B cell (primary cell): Measurements from ENCODE around the gene SLC26A3. TPM values are rescaled to one million over a fixed set of nuclear protein-coding genes. Genes with fewer than 3 reads are reported as not detected.

Source experiments
- ATAC-seq: fragments of 200-7000 bp; cut with Tn5 transposase; one replicate; pipeline ENCODE4 v1.10.0; 2021; ENCODE audit warnings: low read depth, mild to moderate bottlenecking, moderate number of reproducible peaks, moderate library complexity
- CTCF ChIA-PET: fragments of 350-600 bp; sonication (Branson Sonifier 250); formaldehyde crosslinking; loops from one replicate; lab custom pipeline; 2021; ENCODE audit warnings: antibody characterized with exemption, inconsistent platforms; lab: Charles Lee
- POLR2A ChIA-PET: fragments of 350-600 bp; sonication (Branson Sonifier 250); formaldehyde crosslinking; loops from one replicate; lab custom pipeline; 2021; ENCODE audit warnings: antibody characterized with exemption; lab: Charles Lee
- DNase-seq: peaks from one replicate; pipeline ENCODE4 v3.0.0; 2013
- H2AFZ ChIP-seq: 2 replicates; pipeline ENCODE4 v1.6.1; 2012; ENCODE audit warnings: mild to moderate bottlenecking, low read depth, low read length; ENCODE audit not compliant: insufficient read depth, poor library complexity, severe bottlenecking
- H3K27ac ChIP-seq, 2 donors: 1 replicate in 1 of 2; 2 replicates in 1 of 2; pipeline ENCODE4 v1.5.1; 2012 to 2013; ENCODE audit warnings: low read length in 2 of 2, mild to moderate bottlenecking in 2 of 2, moderate library complexity in 1 of 2
- H3K27me3 ChIP-seq, 4 experiments: fragments of 200-600 bp in 1 of 4; sonication (generic) in 1 of 4; replicated peaks in 1 of 4; 1 replicate in 2 of 4; 2 replicates in 2 of 4; pipeline versions ENCODE4 v1.6.1 to v1.7.0; 2013 to 2016; ENCODE audit warnings: low read length in 3 of 4, mild to moderate bottlenecking in 2 of 4, mixed read lengths in 1 of 4, moderate library complexity in 1 of 4; ENCODE audit not compliant: insufficient read depth in 4 of 4, control insufficient read depth in 3 of 4; ENCODE audit errors: control extremely low read depth in 1 of 4
- H3K36me3 ChIP-seq, 2 experiments: replicated peaks in 1 of 2; 1 replicate in 1 of 2; 2 replicates in 1 of 2; pipeline versions ENCODE4 v1.6.1 to v1.7.1; 2013; ENCODE audit warnings: low read length in 1 of 2; ENCODE audit not compliant: insufficient read depth in 2 of 2, control insufficient read depth in 1 of 2; ENCODE audit errors: control extremely low read depth in 1 of 2, extremely low read depth in 1 of 2
- H3K4me1 ChIP-seq, 2 donors: fragments of 200-600 bp in 1 of 2; sonication (generic) in 1 of 2; 1 replicate in 1 of 2; 2 replicates in 1 of 2; pipeline versions ENCODE4 v1.5.1 to v1.6.1; 2013 to 2017; ENCODE audit warnings: low read length in 2 of 2; ENCODE audit not compliant: control insufficient read depth in 2 of 2, insufficient read depth in 2 of 2
- H3K4me2 ChIP-seq: replicated peaks from 2 replicates; pipeline ENCODE3; 2012; ENCODE audit warnings: mild to moderate bottlenecking, low read depth, low read length; ENCODE audit not compliant: poor library complexity, severe bottlenecking
- H3K4me3 ChIP-seq, 5 experiments: fragments of 200-600 bp in 1 of 5; sonication (generic) in 1 of 5; 1 replicate in 3 of 5; 2 replicates in 2 of 5; pipeline versions ENCODE4 v1.5.1 to v1.7.0; 2011 to 2016; ENCODE audit warnings: low read length in 4 of 5, mild to moderate bottlenecking in 4 of 5, low read depth in 2 of 5, control low read depth in 1 of 5, moderate library complexity in 1 of 5; ENCODE audit not compliant: insufficient read depth in 1 of 5; ENCODE audit errors: control extremely low read depth in 1 of 5, extremely low read depth in 1 of 5
- H3K79me2 ChIP-seq: fragments of 200-600 bp; sonication (generic); one replicate; pipeline ENCODE4 v1.6.0; 2016; ENCODE audit warnings: low read length; ENCODE audit not compliant: control insufficient read depth, insufficient read depth
- H3K9ac ChIP-seq: fragments of 200-600 bp; sonication (generic); 2 replicates; pipeline ENCODE4 v1.6.1; 2017; ENCODE audit warnings: mild to moderate bottlenecking, low read length, moderate library complexity
- H3K9me3 ChIP-seq, 3 donors: one replicate each; pipeline versions ENCODE4 v1.6.1 to v1.7.1; 2013; ENCODE audit warnings: low read length in 2 of 3; ENCODE audit not compliant: control insufficient read depth in 2 of 3, insufficient read depth in 1 of 3; ENCODE audit errors: control extremely low read depth in 1 of 3
- H4K20me1 ChIP-seq: 2 replicates; pipeline ENCODE4 v1.6.0; 2012; ENCODE audit warnings: mild to moderate bottlenecking, low read length; ENCODE audit not compliant: insufficient read depth, control insufficient read depth, poor library complexity, severe bottlenecking
- H3K27ac Mint-ChIP-seq: one replicate; pipeline ENCODE4 v1.8.0; 2021; ENCODE audit warnings: mixed read lengths
- H3K27me3 Mint-ChIP-seq: one replicate; pipeline ENCODE4 v1.8.0; 2021; ENCODE audit warnings: mixed read lengths
- H3K4me1 Mint-ChIP-seq: one replicate; pipeline ENCODE4 v1.8.0; 2021; ENCODE audit warnings: mixed read lengths
- H3K4me3 Mint-ChIP-seq: one replicate; pipeline ENCODE4 v1.8.0; 2021; ENCODE audit warnings: mixed read lengths
- H3K9me3 Mint-ChIP-seq: one replicate; pipeline ENCODE4 v1.8.0; 2022; ENCODE audit warnings: mixed read lengths; ENCODE audit not compliant: insufficient read depth
- EZH2 ChIP-seq: IDR thresholded peaks from 2 replicates; pipeline ENCODE4 v1.6.1; 2012; ENCODE audit warnings: borderline replicate concordance, low read depth, mild to moderate bottlenecking, moderate library complexity, low read length; ENCODE audit not compliant: insufficient read depth, poor library complexity, severe bottlenecking
- WGBS: methylation state at CpG from one replicate; pipeline ENCODE4 v1.1.5; 2013; ENCODE audit warnings: missing lambda C conversion rate; ENCODE audit not compliant: insufficient coverage; 5-methylcytosine and 5-hydroxymethylcytosine counted together
- intact Hi-C: fragments of 100-400 bp; cut with micrococcal nuclease; formaldehyde crosslinking; loops from one replicate; pipeline ENCODE4 v1.10.0; 2022
- polyA plus RNA-seq: library from polyadenylated mRNA; depleted of rRNA; stranded (reverse); fragments of >200 nt; gene quantifications from 2 replicates; pipeline ENCODE4 v1.2.3, GENCODE V29; 2012
- total RNA-seq, 2 donors: library from RNA; stranded (reverse); fragments of 120-200 nt in 1 of 2; gene quantifications; 1 replicate in 1 of 2; 2 replicates in 1 of 2; pipeline versions ENCODE4 v1.2.3 to v1.2.4, GENCODE V29; 2013 to 2022
- TF ChIP-seq, protein P1 (sequence below): fragments of 200-600 bp; IDR thresholded peaks from one replicate; pipeline ENCODE4 v1.8.0; 2022; ENCODE audit warnings: antibody characterized with exemption, mild to moderate bottlenecking

Gene SLC26A3
- total and polyA plus RNA-seq, 2 donors (not counting 1 experiment from before 2014, with no cell fraction given) = not detected

DNA sequence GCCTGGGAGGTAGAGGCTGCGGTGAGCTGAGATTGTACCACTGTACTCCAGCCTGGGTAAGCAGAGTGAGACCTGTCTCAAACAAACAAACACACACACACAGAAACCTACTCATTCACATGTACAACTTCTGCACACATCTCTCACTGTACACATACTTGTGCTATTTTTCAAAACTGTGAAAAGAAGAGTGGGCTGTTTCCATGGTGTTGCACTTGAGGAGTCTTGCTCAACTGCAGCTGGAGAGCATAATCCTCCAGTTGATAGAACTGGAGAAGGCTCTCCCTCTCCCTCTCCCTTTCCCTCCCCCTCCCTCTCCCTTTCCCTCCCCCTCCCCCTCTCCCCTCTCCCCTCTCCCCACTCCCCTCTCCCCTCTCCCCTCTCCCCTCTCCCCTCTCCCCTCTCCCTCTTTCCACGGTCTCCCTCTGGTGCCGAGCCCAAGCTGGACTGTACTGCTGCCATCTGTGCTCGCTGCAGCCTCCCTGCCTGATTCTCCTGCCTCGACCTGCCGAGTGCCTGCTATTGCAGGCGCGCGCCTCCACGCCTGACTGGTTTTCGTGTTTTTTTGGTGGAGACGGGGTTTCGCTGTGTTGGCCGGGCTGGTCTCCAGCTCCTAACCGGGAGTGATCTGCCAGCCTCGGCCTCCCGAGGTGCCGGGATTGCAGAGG lies 44.3 kb upstream of the SLC26A3 start:
- TF ChIP-seq EZH2 = no peak
- TF ChIP-seq, protein P1, sequence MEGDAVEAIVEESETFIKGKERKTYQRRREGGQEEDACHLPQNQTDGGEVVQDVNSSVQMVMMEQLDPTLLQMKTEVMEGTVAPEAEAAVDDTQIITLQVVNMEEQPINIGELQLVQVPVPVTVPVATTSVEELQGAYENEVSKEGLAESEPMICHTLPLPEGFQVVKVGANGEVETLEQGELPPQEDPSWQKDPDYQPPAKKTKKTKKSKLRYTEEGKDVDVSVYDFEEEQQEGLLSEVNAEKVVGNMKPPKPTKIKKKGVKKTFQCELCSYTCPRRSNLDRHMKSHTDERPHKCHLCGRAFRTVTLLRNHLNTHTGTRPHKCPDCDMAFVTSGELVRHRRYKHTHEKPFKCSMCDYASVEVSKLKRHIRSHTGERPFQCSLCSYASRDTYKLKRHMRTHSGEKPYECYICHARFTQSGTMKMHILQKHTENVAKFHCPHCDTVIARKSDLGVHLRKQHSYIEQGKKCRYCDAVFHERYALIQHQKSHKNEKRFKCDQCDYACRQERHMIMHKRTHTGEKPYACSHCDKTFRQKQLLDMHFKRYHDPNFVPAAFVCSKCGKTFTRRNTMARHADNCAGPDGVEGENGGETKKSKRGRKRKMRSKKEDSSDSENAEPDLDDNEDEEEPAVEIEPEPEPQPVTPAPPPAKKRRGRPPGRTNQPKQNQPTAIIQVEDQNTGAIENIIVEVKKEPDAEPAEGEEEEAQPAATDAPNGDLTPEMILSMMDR = no peak
- POLR2A ChIA-PET = no interaction called here
- no peaks in the 10 kb centered on the region for H4K20me1 ChIP-seq
- H3K9ac ChIP-seq = no peak overlapping the region
- DNase-seq = no peak
- Mint-ChIP-seq H3K27me3 (peaks cover 12% of the 10 kb centered on the region), H3K9me3 (peaks cover 2% of the 10 kb centered on the region), H3K4me1 (no peaks in the 10 kb centered on the region), H3K27ac (no peak overlapping the region), H3K4me3 (no peak overlapping the region)
- ATAC-seq = no peak
- H3K4me1 ChIP-seq = no peaks in the 10 kb centered on the region
- H2AFZ ChIP-seq = no peak overlapping the region
- CTCF ChIA-PET = no interaction called here
- H3K27me3 ChIP-seq = peaks cover 0 to 4% (median 0%) of the 10 kb centered on the region in 4 experiments
- WGBS = 97% methylated on average over 5 of the region's 18 CpGs
- peaks cover 0 to 9% (median 0%) of the 10 kb centered on the region in 3 donors for H3K9me3 ChIP-seq
- H3K4me3 ChIP-seq = no peak overlapping the region
- no peaks in the 10 kb centered on the region for H3K79me2 ChIP-seq
- intact Hi-C loops = no loop called here
- H3K36me3 ChIP-seq = no peaks in the 10 kb centered on the region
- H3K27ac ChIP-seq = no peak overlapping the region
- H3K4me2 ChIP-seq = no peak overlapping the region

DNA sequence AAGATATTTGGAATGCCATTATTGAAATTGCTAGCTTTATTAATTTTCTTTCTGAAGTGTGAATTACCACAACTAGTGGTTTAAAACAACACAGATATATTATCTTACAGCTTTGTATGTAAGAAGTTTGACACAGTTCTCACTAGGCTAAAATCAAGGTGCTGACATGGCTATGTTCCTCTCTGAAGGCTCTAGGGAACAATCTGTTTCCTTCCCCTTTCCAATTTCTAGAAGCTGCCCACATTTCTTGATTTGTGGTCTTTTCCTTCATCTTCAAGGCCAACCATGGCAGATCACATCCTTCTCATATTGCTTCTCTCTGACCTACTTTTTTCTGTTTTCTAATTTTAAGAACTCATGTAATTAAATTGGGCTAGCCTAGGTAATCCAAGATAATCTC lies 43.3 kb upstream of the SLC26A3 start:
- H3K27ac Mint-ChIP-seq = no peak overlapping the region
- H3K27me3 Mint-ChIP-seq = peaks cover 6% of the 10 kb centered on the region
- no peak for TF ChIP-seq EZH2
- TF ChIP-seq, protein P1 = no peak
- no peaks in the 10 kb centered on the region for H4K20me1 ChIP-seq
- no peak overlapping the region for H3K4me2 ChIP-seq
- intact Hi-C loops = no loop called here
- H3K4me3 ChIP-seq = no peak overlapping the region
- no peaks in the 10 kb centered on the region for H3K27me3 ChIP-seq
- no peak overlapping the region for H3K4me3 Mint-ChIP-seq
- no peaks in the 10 kb centered on the region for H3K79me2 ChIP-seq
- no peak for DNase-seq
- no peak for ATAC-seq
- H3K4me1 ChIP-seq = no peaks in the 10 kb centered on the region
- H3K4me1 Mint-ChIP-seq = no peaks in the 10 kb centered on the region
- no peak overlapping the region for H2AFZ ChIP-seq
- no peaks in the 10 kb centered on the region for H3K9me3 Mint-ChIP-seq
- no peaks in the 10 kb centered on the region for H3K36me3 ChIP-seq
- H3K9ac ChIP-seq = no peak overlapping the region
- CTCF ChIA-PET = interaction anchor here (1.0 kb wide), 1 partner anchor 8 kb away, joined by 3 read pairs; no protein-coding TSS in a partner anchor
- H3K27ac ChIP-seq = no peak overlapping the region
- POLR2A ChIA-PET = no interaction called here
- peaks cover 0 to 9% (median 0%) of the 10 kb centered on the region in 3 donors for H3K9me3 ChIP-seq
